Measurements from ENCODE around the gene LETM1. TPM values are rescaled to one million over a fixed set of nuclear protein-coding genes. Genes with fewer than 3 reads are reported as not detected.

LETM1 gene
- total and polyA plus RNA-seq, 2 of the 13 experiments (the other 11 are each of a cell fraction or from before 2014, with no cell fraction given): 9.7 to 41.6 TPM

DNA sequence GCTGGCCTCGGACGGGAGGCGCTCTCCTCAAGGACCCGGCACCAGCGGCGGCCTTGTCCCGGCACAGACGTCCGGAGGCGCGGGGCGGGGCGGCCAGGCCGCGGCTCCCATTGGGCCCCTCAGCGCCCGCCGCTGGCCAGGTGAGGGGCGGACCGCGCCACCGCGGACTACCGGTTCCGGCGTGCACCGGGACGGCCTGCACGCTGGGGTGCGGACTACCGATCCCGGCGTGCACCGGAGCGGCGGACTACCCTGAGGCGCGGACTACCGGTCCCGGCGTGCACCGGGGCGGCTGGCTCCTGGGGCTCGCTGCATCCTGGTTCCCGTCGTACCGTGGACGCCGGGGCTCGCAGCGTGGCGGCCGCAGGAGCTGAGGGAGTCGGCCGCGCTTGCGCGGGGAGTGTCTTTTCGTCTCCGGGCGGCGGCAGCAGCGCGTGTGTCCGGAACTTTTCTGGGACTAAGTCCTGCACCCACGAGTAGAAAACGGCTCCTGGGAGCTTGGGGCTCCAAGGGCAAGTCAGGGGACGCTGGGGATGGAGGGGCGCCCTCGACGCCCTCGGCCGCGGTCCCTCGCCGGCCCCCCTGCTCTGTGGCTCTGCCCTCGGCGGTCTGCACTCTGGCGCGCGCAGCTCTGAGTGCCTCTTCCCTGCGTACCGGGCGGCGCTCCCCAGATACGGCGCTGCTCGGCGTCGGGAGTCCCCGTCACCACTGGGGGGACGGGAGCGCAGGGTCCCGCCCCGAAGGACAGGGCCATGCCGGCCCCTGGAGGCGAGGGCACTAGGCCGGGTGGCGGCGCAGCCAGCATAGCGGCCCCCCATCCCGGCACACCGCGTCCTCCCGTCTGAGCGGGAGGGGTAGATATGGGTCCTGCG is at the start of gene LETM1 (continued):
- TF ChIP-seq ZUFSP (CRISPR knock-in tag; IDR thresholded peaks at IDR 0.05; ENCODE audit: borderline replicate concordance) (no peak), IKZF1 (IDR thresholded peaks at IDR 0.05) (no peak), SMC3 (IDR thresholded peaks at IDR 0.05; ENCODE audit: low read length) (no peak), ZNF343 (CRISPR knock-in tag; IDR thresholded peaks at IDR 0.05) (no peak), AFF4 (CRISPR knock-in tag; IDR thresholded peaks at IDR 0.05) (no peak), ZNF724P (CRISPR knock-in tag; IDR thresholded peaks at IDR 0.05; ENCODE audit: borderline replicate concordance) (peak; percentile 32; the same call in 1 of the 2 replicates), MLX (CRISPR knock-in tag; IDR thresholded peaks at IDR 0.05) (no peak), TFAP4 (IDR thresholded peaks at IDR 0.05; ENCODE audit: borderline replicate concordance, low read depth) (peak; percentile 60; the same call in 1 of the 2 replicates), ZNF878 (CRISPR knock-in tag; IDR thresholded peaks at IDR 0.05) (no peak; the same call in 1 of the 2 replicates), BCL3 (CRISPR knock-in tag; IDR thresholded peaks at IDR 0.05) (peak; percentile 78; the same call in 1 of the 2 replicates), CENPX (CRISPR knock-in tag; IDR thresholded peaks at IDR 0.05) (no peak), ISL2 (CRISPR knock-in tag; IDR thresholded peaks at IDR 0.05) (peak; percentile 25; the same call in 1 of the 2 replicates), FOXP1 (IDR thresholded peaks at IDR 0.05) (no peak), FOXP1 (CRISPR knock-in tag; IDR thresholded peaks at IDR 0.05) (no peak)
- TF ChIP-seq, protein P1, sequence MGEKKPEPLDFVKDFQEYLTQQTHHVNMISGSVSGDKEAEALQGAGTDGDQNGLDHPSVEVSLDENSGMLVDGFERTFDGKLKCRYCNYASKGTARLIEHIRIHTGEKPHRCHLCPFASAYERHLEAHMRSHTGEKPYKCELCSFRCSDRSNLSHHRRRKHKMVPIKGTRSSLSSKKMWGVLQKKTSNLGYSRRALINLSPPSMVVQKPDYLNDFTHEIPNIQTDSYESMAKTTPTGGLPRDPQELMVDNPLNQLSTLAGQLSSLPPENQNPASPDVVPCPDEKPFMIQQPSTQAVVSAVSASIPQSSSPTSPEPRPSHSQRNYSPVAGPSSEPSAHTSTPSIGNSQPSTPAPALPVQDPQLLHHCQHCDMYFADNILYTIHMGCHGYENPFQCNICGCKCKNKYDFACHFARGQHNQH (CRISPR knock-in tag; IDR thresholded peaks at IDR 0.05): peak; percentile 26; the same call in 1 of the 2 replicates
